H1 (cell line): ENCODE results near the gene EIF4E2. TPM values are rescaled to one million over a fixed set of nuclear protein-coding genes. Genes with fewer than 3 reads are reported as not detected.

Experiments
- CTCF ChIA-PET: fragments of 300-600 bp; sonication (Branson Sonifier 250); formaldehyde crosslinking; loops from one replicate; lab custom pipeline; 2021; ENCODE audit not compliant: partially characterized antibody; lab: Charles Lee
- POLR2A ChIA-PET: fragments of 300-600 bp; sonication (Branson Sonifier 250); formaldehyde crosslinking; loops from one replicate; lab custom pipeline; 2021; ENCODE audit warnings: inconsistent platforms; ENCODE audit not compliant: partially characterized antibody; lab: Charles Lee
- DNase-seq, 2 experiments: peaks; one replicate each; pipeline versions ENCODE4 v3.0.0 to v3.0.0-alpha.2; 2010 to 2022; ENCODE audit warnings: low spot score in 2 of 2, low read depth in 1 of 2, mixed read lengths in 1 of 2
- FAIRE-seq: peaks from 2 replicates; lab custom pipeline; 2011; peaks lifted over from hg19 to GRCh38; lab: Jason Lieb, UNC
- H2AFZ ChIP-seq: 2 replicates; pipeline ENCODE4 v1.8.1; 2012; ENCODE audit warnings: low read length, inconsistent platforms
- H2AK5ac ChIP-seq: 2 replicates; pipeline ENCODE4 v1.6.1; 2013; ENCODE audit warnings: low read depth, low read length
- H2BK120ac ChIP-seq: replicated peaks from 2 replicates; pipeline ENCODE3; 2013; ENCODE audit warnings: low read depth, low read length, inconsistent platforms
- H2BK12ac ChIP-seq: 2 replicates; pipeline ENCODE4 v1.6.1; 2013; ENCODE audit warnings: low read depth, low read length
- H2BK15ac ChIP-seq: 2 replicates; pipeline ENCODE4 v1.6.1; 2013; ENCODE audit warnings: low read length
- H2BK20ac ChIP-seq: 2 replicates; pipeline ENCODE4 v1.6.1; 2013; ENCODE audit warnings: low read length
- H2BK5ac ChIP-seq: 2 replicates; pipeline ENCODE4 v1.6.1; 2013; ENCODE audit warnings: low read depth, low read length
- H3K14ac ChIP-seq: 2 replicates; pipeline ENCODE4 v1.6.1; 2013; ENCODE audit warnings: inconsistent platforms; ENCODE audit not compliant: insufficient read length
- H3K18ac ChIP-seq: 2 replicates; pipeline ENCODE4 v1.6.1; 2013; ENCODE audit warnings: low read length; ENCODE audit errors: extremely low read depth
- H3K23ac ChIP-seq: 2 replicates; pipeline ENCODE4 v1.6.1; 2013; ENCODE audit warnings: inconsistent platforms; ENCODE audit not compliant: insufficient read length
- H3K23me2 ChIP-seq: 2 replicates; pipeline ENCODE4 v1.6.1; 2013; ENCODE audit warnings: low read depth, low read length
- H3K27ac ChIP-seq: 2 replicates; pipeline ENCODE4 v1.6.1; 2011; ENCODE audit warnings: low read depth, low read length, inconsistent platforms
- H3K27me3 ChIP-seq, 4 experiments: replicated peaks in 1 of 4; 1 replicate in 1 of 4; 2 replicates in 3 of 4; pipeline versions ENCODE4 v1.6.1 to v1.8.1; 2011 to 2013; ENCODE audit warnings: low read length in 3 of 4, mild to moderate bottlenecking in 3 of 4, inconsistent platforms in 2 of 4, mixed read lengths in 2 of 4, moderate library complexity in 1 of 4; ENCODE audit not compliant: control insufficient read depth in 3 of 4, insufficient read depth in 3 of 4; ENCODE audit errors: extremely low read depth in 1 of 4
- H3K36me3 ChIP-seq, 4 experiments: 2 replicates each; pipeline versions ENCODE4 v1.6.1 to v1.8.1; 2011 to 2013; ENCODE audit warnings: mild to moderate bottlenecking in 4 of 4, low read length in 3 of 4, moderate library complexity in 2 of 4, control low read depth in 1 of 4, inconsistent platforms in 1 of 4; ENCODE audit not compliant: insufficient read depth in 4 of 4, control insufficient read depth in 2 of 4
- H3K4ac ChIP-seq: replicated peaks from 2 replicates; pipeline ENCODE3; 2013; ENCODE audit warnings: low read length, low read depth, mixed read lengths, inconsistent platforms; ENCODE audit not compliant: insufficient read length
- H3K4me1 ChIP-seq, 4 experiments: replicated peaks in 1 of 4; 1 replicate in 1 of 4; 2 replicates in 3 of 4; pipeline versions ENCODE4 v1.6.1 to v1.8.1; 2011 to 2013; ENCODE audit warnings: low read length in 3 of 4, inconsistent platforms in 2 of 4, mixed read lengths in 1 of 4; ENCODE audit not compliant: insufficient read depth in 4 of 4, control insufficient read depth in 3 of 4
- H3K4me2 ChIP-seq, 2 experiments: 2 replicates each; pipeline versions ENCODE4 v1.6.1 to v1.8.1; 2011 to 2013; ENCODE audit warnings: low read depth in 2 of 2, low read length in 2 of 2, control low read depth in 1 of 2, inconsistent platforms in 1 of 2, mild to moderate bottlenecking in 1 of 2; ENCODE audit not compliant: insufficient read depth in 1 of 2
- H3K4me3 ChIP-seq, 4 experiments: fragments of 200-600, 300-600 bp in 1 of 4; sonication (generic), shearing (Covaris generic), sonication (Bioruptor Twin) in 1 of 4; 2 replicates each; pipeline versions ENCODE4 v1.5.1 to v1.8.1; 2011 to 2016; ENCODE audit warnings: low read length in 4 of 4, low read depth in 3 of 4, control low read depth in 2 of 4, inconsistent platforms in 2 of 4, mild to moderate bottlenecking in 2 of 4, mixed read lengths in 1 of 4, moderate library complexity in 1 of 4; ENCODE audit not compliant: insufficient read depth in 2 of 4; ENCODE audit errors: extremely low read depth in 1 of 4
- H3K56ac ChIP-seq: replicated peaks from 2 replicates; pipeline ENCODE3; 2013; ENCODE audit warnings: low read depth, mild to moderate bottlenecking, mixed read lengths, low read length, inconsistent platforms; ENCODE audit not compliant: insufficient read length
- H3K79me1 ChIP-seq: 2 replicates; pipeline ENCODE4 v1.6.1; 2013; ENCODE audit warnings: low read depth, low read length, control low read depth
- H3K79me2 ChIP-seq, 2 experiments: 2 replicates each; pipeline versions ENCODE4 v1.6.1 to v1.8.1; 2012 to 2013; ENCODE audit warnings: low read length in 2 of 2, mild to moderate bottlenecking in 2 of 2, inconsistent platforms in 1 of 2; ENCODE audit not compliant: insufficient read depth in 2 of 2, control insufficient read depth in 1 of 2
- H3K9ac ChIP-seq, 4 experiments: replicated peaks in 1 of 4; 1 replicate in 1 of 4; 2 replicates in 3 of 4; pipeline versions ENCODE4 v1.6.1 to v1.8.1; 2011 to 2013; ENCODE audit warnings: low read depth in 3 of 4, low read length in 3 of 4, control low read depth in 2 of 4, mild to moderate bottlenecking in 2 of 4, moderate library complexity in 2 of 4, inconsistent platforms in 1 of 4; ENCODE audit errors: extremely low read depth in 1 of 4
- H3K9me3 ChIP-seq, 2 experiments: 2 replicates each; pipeline versions ENCODE4 v1.6.1 to v1.8.1; 2012 to 2013; ENCODE audit warnings: mild to moderate bottlenecking in 2 of 2, moderate library complexity in 2 of 2, control low read depth in 1 of 2, inconsistent platforms in 1 of 2, low read depth in 1 of 2, low read length in 1 of 2, mixed read lengths in 1 of 2; ENCODE audit not compliant: insufficient read depth in 2 of 2
- H4K20me1 ChIP-seq, 2 experiments: replicated peaks in 1 of 2; 2 replicates each; pipeline versions ENCODE3 to v1.8.1; 2011 to 2013; ENCODE audit warnings: inconsistent platforms in 2 of 2, low read length in 2 of 2, mild to moderate bottlenecking in 1 of 2; ENCODE audit not compliant: insufficient read depth in 2 of 2, control insufficient read depth in 1 of 2
- H4K5ac ChIP-seq: 2 replicates; pipeline ENCODE4 v1.6.1; 2013; ENCODE audit warnings: low read length, low read depth, mixed read lengths, inconsistent platforms; ENCODE audit not compliant: insufficient read length
- H4K8ac ChIP-seq: 2 replicates; pipeline ENCODE4 v1.8.0; 2013; ENCODE audit warnings: mild to moderate bottlenecking, moderate library complexity, low read length, inconsistent platforms; ENCODE audit not compliant: insufficient read depth; ENCODE audit errors: extremely low read depth
- H4K91ac ChIP-seq: replicated peaks from 2 replicates; pipeline ENCODE3; 2013; ENCODE audit warnings: low read length, mixed read lengths, inconsistent platforms; ENCODE audit not compliant: insufficient read length
- POLR2A ChIP-seq, 2 experiments: IDR thresholded peaks; 1 replicate in 1 of 2; 2 replicates in 1 of 2; pipeline ENCODE4 v1.6.1; 2011; ENCODE audit warnings: low read depth in 2 of 2, low read length in 2 of 2, mild to moderate bottlenecking in 2 of 2; ENCODE audit errors: control extremely low read depth in 1 of 2
- WGBS, 2 experiments: shearing (Covaris generic) in 1 of 2; methylation state at CpG; one replicate each; pipeline versions ENCODE4 v1.1.6 to v1.1.7; 2013 to 2015; ENCODE audit warnings: low lambda C conversion rate in 2 of 2, mixed read lengths in 2 of 2, inconsistent platforms in 1 of 2, low coverage in 1 of 2, missing lambda C conversion rate in 1 of 2; ENCODE audit not compliant: insufficient replicate concordance in 2 of 2, insufficient coverage in 1 of 2, insufficient read length in 1 of 2; ENCODE audit errors: extremely low coverage in 1 of 2, missing lambda C conversion rate in 1 of 2; 5-methylcytosine and 5-hydroxymethylcytosine counted together
- polyA plus RNA-seq, 7 experiments: library from polyadenylated mRNA; depleted of rRNA in 3 of 7; stranded (reverse) in 5 of 7; unstranded in 2 of 7; fragments of >200 nt in 5 of 7; fragments of 200-250 nt in 2 of 7; gene quantifications; 1 replicate in 5 of 7; 2 replicates in 1 of 7; 4 replicates in 1 of 7; pipeline versions ENCODE4 v1.2.1 to v1.2.3, GENCODE V29; 2011 to 2013; ENCODE audit warnings: missing spikeins in 2 of 7, mixed read lengths in 2 of 7
- total RNA-seq: library from RNA; stranded (reverse); fragmentation: NEBNext Ultra II Directional; extraction: Animal tissue kit (Norgen Biotek cat#: 25700); gene quantifications from 2 replicates; pipeline ENCODE4 v1.2.1, GENCODE V29; 2021

Gene EIF4E2
- total and polyA plus RNA-seq, 2 of the 8 experiments (the other 6 are each of a cell fraction or from before 2014, with no cell fraction given) = 39.4 to 114 TPM

DNA sequence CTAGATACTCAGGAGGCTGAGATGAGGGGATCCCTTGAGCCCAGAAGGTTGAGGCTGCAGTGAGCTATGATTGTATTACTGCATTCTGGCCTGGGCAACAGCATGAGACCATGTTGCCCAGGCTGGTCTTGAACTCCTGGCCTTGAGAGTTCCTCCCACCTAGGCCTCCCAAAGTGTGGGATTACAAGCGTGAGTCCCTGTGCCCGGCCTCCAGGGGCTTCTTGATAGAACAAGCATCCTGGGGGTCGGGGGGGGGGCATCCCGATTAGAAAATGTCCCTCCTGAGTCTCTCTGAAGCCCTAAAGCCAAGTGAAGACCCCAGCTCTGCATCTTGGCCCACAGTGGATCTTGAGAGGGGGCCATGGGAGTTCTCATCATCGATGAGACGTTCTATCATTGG is 60.6 kb downstream of the EIF4E2 start:
- Histone ChIP-seq H3K23ac (no peak overlapping the region), H3K27ac (no peak overlapping the region), H3K79me1 (no peaks in the 10 kb centered on the region), H3K9me3 (no peaks in the 10 kb centered on the region), H2BK15ac (no peak overlapping the region), H2BK120ac (no peak overlapping the region), H3K23me2 (peaks cover 5% of the 10 kb centered on the region; the same call in 1 of the 2 replicates), H3K4me3 (no peak overlapping the region), H3K9ac (no peak overlapping the region), H4K8ac (no peak overlapping the region), H3K14ac (no peak overlapping the region), H3K18ac (no peak overlapping the region), H4K5ac (no peak overlapping the region), H3K27me3 (no peaks in the 10 kb centered on the region), H3K56ac (no peak overlapping the region), H2AFZ (no peak overlapping the region), H4K91ac (no peak overlapping the region), H3K4me2 (no peak overlapping the region), H2BK5ac (no peak overlapping the region), H3K36me3 (no peaks in the 10 kb centered on the region), H2BK20ac (no peak overlapping the region), H2AK5ac (no peak overlapping the region), H2BK12ac (no peak overlapping the region), H4K20me1 (peaks cover 0 to 1% of the 10 kb centered on the region in 2 experiments), H3K4me1 (no peaks in the 10 kb centered on the region; a peak in 1 of 7 replicates), H3K4ac (no peak overlapping the region), H3K79me2 (no peaks in the 10 kb centered on the region)
- ChIA-PET POLR2A (interaction anchor here (1.0 kb wide), 1 partner anchor 21 kb away, joined by 4 read pairs; no protein-coding TSS in a partner anchor), CTCF (interaction anchor here (0.7 to 4.2 kb wide), 19 partner anchors 9 to 77 kb away, joined by 3 to 58 read pairs (median 6); partner anchors contain the start of gene EFHD1)
- FAIRE-seq = no peak
- no peak for DNase-seq
- 91% methylated on average over 5 of the region's 6 CpGs; no CpG with 5 or more reads in 1 of the 2 experiments for WGBS, 2 experiments
- TF ChIP-seq POLR2A (IDR thresholded peaks at IDR 0.05; ENCODE audit: control extremely low read depth in 1 of 2, low read depth in 2 of 2, low read length in 2 of 2) = no peak
